Neural progenitor cell (in vitro differentiated cells): ENCODE data around the gene PRDM16.

Source experiments
- EZH2 ChIP-seq: fragments of 200-600 bp; sonication (generic); IDR thresholded peaks from 2 replicates; pipeline ENCODE4 v1.6.1; 2017; ENCODE audit warnings: antibody characterized with exemption, mild to moderate bottlenecking, moderate library complexity
- EZH2phosphoT487 ChIP-seq: fragments of 200-600 bp; sonication (generic); IDR thresholded peaks from 2 replicates; pipeline ENCODE4 v1.6.1; 2017; ENCODE audit warnings: antibody characterized with exemption
- TF ChIP-seq, protein P1 (sequence below): fragments of 200-600 bp; sonication (generic); IDR thresholded peaks from 2 replicates; pipeline ENCODE4 v1.5.1; 2017; ENCODE audit warnings: antibody characterized with exemption, mild to moderate bottlenecking

DNA sequence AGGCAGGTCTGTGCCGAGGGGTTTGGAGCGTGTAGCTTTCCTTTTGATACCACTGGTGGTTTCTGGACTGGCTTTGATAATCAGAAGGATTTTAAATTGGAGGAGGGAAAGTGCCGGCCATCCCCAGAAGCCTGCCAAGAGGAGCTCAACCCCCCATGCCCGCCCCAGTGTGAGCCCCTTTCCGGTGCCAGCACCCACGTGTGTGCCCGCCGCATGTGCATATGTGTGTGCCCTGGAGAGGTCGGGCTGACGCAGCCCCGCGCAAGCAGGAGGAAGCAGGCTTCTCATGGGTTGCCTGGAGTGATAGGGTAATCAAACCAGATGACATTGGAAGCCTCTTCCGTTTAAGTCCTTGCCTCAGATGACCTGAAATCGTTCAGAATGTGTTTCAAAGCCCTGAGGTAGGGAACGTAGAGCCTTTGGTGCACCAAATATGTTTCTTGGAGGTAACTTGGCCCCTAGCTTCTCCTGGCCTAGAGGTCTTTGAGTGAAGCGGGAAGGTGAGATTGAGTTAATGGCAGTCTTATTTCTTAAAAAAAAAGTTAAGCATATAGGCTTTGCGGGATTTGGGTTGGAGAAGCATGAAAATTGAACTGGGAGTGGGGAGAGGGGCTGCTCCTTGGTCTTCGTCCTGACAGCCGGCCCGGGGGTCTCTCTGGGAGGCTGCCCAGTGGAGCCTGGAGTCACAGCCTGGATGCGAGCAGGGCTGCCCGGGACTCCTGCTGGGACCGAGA is 351.4 kb downstream of the PRDM16 start:
- TF ChIP-seq, protein P1, sequence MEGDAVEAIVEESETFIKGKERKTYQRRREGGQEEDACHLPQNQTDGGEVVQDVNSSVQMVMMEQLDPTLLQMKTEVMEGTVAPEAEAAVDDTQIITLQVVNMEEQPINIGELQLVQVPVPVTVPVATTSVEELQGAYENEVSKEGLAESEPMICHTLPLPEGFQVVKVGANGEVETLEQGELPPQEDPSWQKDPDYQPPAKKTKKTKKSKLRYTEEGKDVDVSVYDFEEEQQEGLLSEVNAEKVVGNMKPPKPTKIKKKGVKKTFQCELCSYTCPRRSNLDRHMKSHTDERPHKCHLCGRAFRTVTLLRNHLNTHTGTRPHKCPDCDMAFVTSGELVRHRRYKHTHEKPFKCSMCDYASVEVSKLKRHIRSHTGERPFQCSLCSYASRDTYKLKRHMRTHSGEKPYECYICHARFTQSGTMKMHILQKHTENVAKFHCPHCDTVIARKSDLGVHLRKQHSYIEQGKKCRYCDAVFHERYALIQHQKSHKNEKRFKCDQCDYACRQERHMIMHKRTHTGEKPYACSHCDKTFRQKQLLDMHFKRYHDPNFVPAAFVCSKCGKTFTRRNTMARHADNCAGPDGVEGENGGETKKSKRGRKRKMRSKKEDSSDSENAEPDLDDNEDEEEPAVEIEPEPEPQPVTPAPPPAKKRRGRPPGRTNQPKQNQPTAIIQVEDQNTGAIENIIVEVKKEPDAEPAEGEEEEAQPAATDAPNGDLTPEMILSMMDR, result no peak
- TF ChIP-seq EZH2 (no peak), EZH2phosphoT487 (no peak)
